GM21528 (cell line): ENCODE measurements around the gene SRPX2.

ENCODE experiments used
- ATAC-seq: cut with Tn5 transposase; IDR thresholded peaks from one replicate; pipeline ENCODE4 v1.9.1; 2021; ENCODE audit warnings: mild to moderate bottlenecking, moderate library complexity; ENCODE audit not compliant: unreplicated experiment, low FRiP score

SRPX2 gene

GRCh38 chrX:100649550-100650356 is 5.8 kb downstream of the SRPX2 start:
- ATAC-seq, result no peak

GRCh38 chrX:100650841-100651240 is 6.8 kb downstream of the SRPX2 start:
- ATAC-seq, result no peak

GRCh38 chrX:100652266-100652665 is 8.3 kb downstream of the SRPX2 start:
- ATAC-seq, result no peak

- ATAC-seq, result no peak
Measured at GRCh38 chrX:100654261-100654660, 10.3 kb downstream of the SRPX2 start.

- no peak for ATAC-seq
Measured at GRCh38 chrX:100658941-100659381, 15.0 kb downstream of the SRPX2 start.

GRCh38 chrX:100659431-100660137 is 15.6 kb downstream of the SRPX2 start:
- no peak for ATAC-seq

GRCh38 chrX:100662170-100662569 is 18.2 kb downstream of the SRPX2 start:
- no peak for ATAC-seq

- ATAC-seq, result no peak
Measured at GRCh38 chrX:100662796-100663195, 18.8 kb downstream of the SRPX2 start.

GRCh38 chrX:100663642-100664041 is 19.6 kb downstream of the SRPX2 start:
- no peak for ATAC-seq

GRCh38 chrX:100672966-100673365 is 29.0 kb downstream of the SRPX2 start:
- no peak for ATAC-seq

- no peak for ATAC-seq
Measured at GRCh38 chrX:100673397-100673953, 29.5 kb downstream of the SRPX2 start.

GRCh38 chrX:100674705-100675104 is 30.7 kb downstream of the SRPX2 start:
- ATAC-seq, result no peak

- ATAC-seq, result no peak
Measured at GRCh38 chrX:100677611-100678181, 33.7 kb downstream of the SRPX2 start.

GRCh38 chrX:100680756-100681155 is 36.8 kb downstream of the SRPX2 start:
- ATAC-seq, result no peak

- no peak for ATAC-seq
Measured at GRCh38 chrX:100681599-100681998, 37.6 kb downstream of the SRPX2 start.

GRCh38 chrX:100682939-100683338 is 38.9 kb downstream of the SRPX2 start:
- ATAC-seq, result no peak

- no peak for ATAC-seq
Measured at GRCh38 chrX:100685284-100685996, 41.4 kb downstream of the SRPX2 start.

- ATAC-seq, result no peak
Measured at GRCh38 chrX:100685997-100686305, 42.0 kb downstream of the SRPX2 start.

- peak; percentile 51 for ATAC-seq
Measured at GRCh38 chrX:100687128-100687527, 43.1 kb downstream of the SRPX2 start.

- peak; percentile 81 for ATAC-seq
Measured at GRCh38 chrX:100687546-100687945, 43.5 kb downstream of the SRPX2 start.

GRCh38 chrX:100695302-100695701 is 51.3 kb downstream of the SRPX2 start:
- no peak for ATAC-seq
